ENCODE data around the gene ABLIM3.

GRCh38 chr5:149298842-149299404, 157.6 kb downstream of the ABLIM3 start:
- TF ChIP-seq CTCF (IDR thresholded peaks at IDR 0.05), result no peak
- TF ChIP-seq POLR2AphosphoS5 (IDR thresholded peaks at IDR 0.05; ENCODE audit: low read depth, low read length), result no peak
- no peak for TF ChIP-seq REST (IDR thresholded peaks at IDR 0.05; ENCODE audit: insufficient read depth in 1 of 2, low read depth in 2 of 2, low read length in 1 of 2)
- TF ChIP-seq SIN3A (IDR thresholded peaks at IDR 0.05; ENCODE audit: borderline replicate concordance, insufficient read depth, low read depth, low read length), result no peak

Data from Panc1 (cell line).